Measurements from ENCODE around the gene INSRR. TPM values are rescaled to one million over a fixed set of nuclear protein-coding genes. Genes with fewer than 3 reads are reported as not detected.

The INSRR gene
- total RNA-seq, 1 experiment from 2014 or later: not detected

- Histone ChIP-seq H4K20me1 (ENCODE audit: low read length) (no peaks in the 10 kb centered on the region), H3K36me3 (ENCODE audit: low read depth, low read length) (no peaks in the 10 kb centered on the region), H3K9ac (ENCODE audit: low read length) (no peak overlapping the region), H3K4me3 (ENCODE audit: low read length) (no peak overlapping the region), H3K27me3 (ENCODE audit: low read length) (no peaks in the 10 kb centered on the region), H3K79me2 (ENCODE audit: low read length) (no peaks in the 10 kb centered on the region), H3K9me3 (ENCODE audit: low read length) (no peaks in the 10 kb centered on the region), H3K4me2 (ENCODE audit: low read length) (no peak overlapping the region), H3F3A (ENCODE audit: low read length, unreplicated experiment) (no peaks in the 10 kb centered on the region), H3K27ac (ENCODE audit: low read length) (0 out of 2 replicates have a peak overlapping the region, but pooled peaks have one; percentile 25), H3K9me2 (replicated peaks; ENCODE audit: low read length) (no peaks in the 10 kb centered on the region), H2AFZ (ENCODE audit: low read length) (no peak overlapping the region), H3K4me1 (ENCODE audit: insufficient read depth, low read length) (peaks cover 9% of the 10 kb centered on the region)
- no TSS peak for BruUV-seq (replicated peaks)
- ChIA-PET CTCF (no interaction called here), POLR2A (ENCODE audit: unreplicated experiment) (interaction anchor here (0.7 kb wide), 1 partner anchor 30 kb away, joined by 3 read pairs; no protein-coding TSS in a partner anchor)
- TF ChIP-seq EZH2 (IDR thresholded peaks at IDR 0.05; ENCODE audit: low read length, unreplicated experiment): no peak
- no peak for TF ChIP-seq CTCF (conservative IDR thresholded peaks at IDR 0.05; ENCODE audit: low read depth, low read length)
- TF ChIP-seq EZH2phosphoT487 (IDR thresholded peaks at IDR 0.05; ENCODE audit: borderline replicate concordance, low read length): no peak
- DNase-seq (peak; percentile 58), ATAC-seq (peak; percentile 86)
- intact Hi-C loops (cut with micrococcal nuclease): no loop called here
These were observed 30.4 kb downstream of the INSRR start for GRCh38 chr1:156828400-156829124.

- Histone ChIP-seq H3F3A (ENCODE audit: low read length, unreplicated experiment) (no peaks in the 10 kb centered on the region), H3K36me3 (ENCODE audit: low read depth, low read length) (no peaks in the 10 kb centered on the region), H3K27me3 (ENCODE audit: low read length) (no peaks in the 10 kb centered on the region), H3K79me2 (ENCODE audit: low read length) (no peaks in the 10 kb centered on the region), H3K4me3 (ENCODE audit: low read length) (no peak overlapping the region), H3K27ac (ENCODE audit: low read length) (no peak overlapping the region), H3K9ac (ENCODE audit: low read length) (no peak overlapping the region), H3K9me3 (ENCODE audit: low read length) (no peaks in the 10 kb centered on the region), H2AFZ (ENCODE audit: low read length) (no peak overlapping the region), H3K9me2 (replicated peaks; ENCODE audit: low read length) (no peaks in the 10 kb centered on the region), H3K4me2 (ENCODE audit: low read length) (no peak overlapping the region), H4K20me1 (ENCODE audit: low read length) (no peaks in the 10 kb centered on the region), H3K4me1 (ENCODE audit: insufficient read depth, low read length) (peaks cover 16% of the 10 kb centered on the region)
- ChIA-PET CTCF (interaction anchor here (0.5 to 0.6 kb wide), 2 partner anchors 12 to 34 kb away, joined by 3 to 4 read pairs; partner anchors contain the start of gene NTRK1), POLR2A (ENCODE audit: unreplicated experiment) (no interaction called here)
- no peak for DNase-seq
- no peak for TF ChIP-seq EZH2 (IDR thresholded peaks at IDR 0.05; ENCODE audit: low read length, unreplicated experiment)
- no TSS peak for BruUV-seq (replicated peaks)
- intact Hi-C loops (cut with micrococcal nuclease): no loop called here
- no peak for ATAC-seq
These were observed 32.3 kb downstream of the INSRR start for GRCh38 chr1:156826630-156827029.

- no TSS peak for BruUV-seq (replicated peaks)
- Histone ChIP-seq H3K27ac (ENCODE audit: low read length) (no peak overlapping the region), H2AFZ (ENCODE audit: low read length) (no peak overlapping the region), H3K4me1 (ENCODE audit: insufficient read depth, low read length) (peaks cover 7% of the 10 kb centered on the region; the same call in 1 of the 2 replicates), H3K4me2 (ENCODE audit: low read length) (no peak overlapping the region), H3K36me3 (ENCODE audit: low read depth, low read length) (no peaks in the 10 kb centered on the region), H3K27me3 (ENCODE audit: low read length) (no peaks in the 10 kb centered on the region), H3K79me2 (ENCODE audit: low read length) (no peaks in the 10 kb centered on the region), H3K9me3 (ENCODE audit: low read length) (no peaks in the 10 kb centered on the region), H3K9ac (ENCODE audit: low read length) (no peak overlapping the region), H4K20me1 (ENCODE audit: low read length) (no peaks in the 10 kb centered on the region), H3K9me2 (replicated peaks; ENCODE audit: low read length) (no peaks in the 10 kb centered on the region), H3K4me3 (ENCODE audit: low read length) (no peak overlapping the region), H3F3A (ENCODE audit: low read length, unreplicated experiment) (no peaks in the 10 kb centered on the region)
- peak; percentile 33 for ATAC-seq
- intact Hi-C loops (cut with micrococcal nuclease): no loop called here
- TF ChIP-seq EZH2phosphoT487 (IDR thresholded peaks at IDR 0.05; ENCODE audit: borderline replicate concordance, low read length) (no peak), CTCF (conservative IDR thresholded peaks at IDR 0.05; ENCODE audit: low read depth, low read length) (no peak), EZH2 (IDR thresholded peaks at IDR 0.05; ENCODE audit: low read length, unreplicated experiment) (no peak)
- peak; percentile 46 for DNase-seq
- POLR2A ChIA-PET (ENCODE audit: unreplicated experiment): no interaction called here
- CTCF ChIA-PET: no interaction called here
These were observed 35.6 kb downstream of the INSRR start for GRCh38 chr1:156823210-156823790.

Measured in PC-3 (cell line).